Measurements from ENCODE around the gene RGS16.

The RGS16 gene

DNA sequence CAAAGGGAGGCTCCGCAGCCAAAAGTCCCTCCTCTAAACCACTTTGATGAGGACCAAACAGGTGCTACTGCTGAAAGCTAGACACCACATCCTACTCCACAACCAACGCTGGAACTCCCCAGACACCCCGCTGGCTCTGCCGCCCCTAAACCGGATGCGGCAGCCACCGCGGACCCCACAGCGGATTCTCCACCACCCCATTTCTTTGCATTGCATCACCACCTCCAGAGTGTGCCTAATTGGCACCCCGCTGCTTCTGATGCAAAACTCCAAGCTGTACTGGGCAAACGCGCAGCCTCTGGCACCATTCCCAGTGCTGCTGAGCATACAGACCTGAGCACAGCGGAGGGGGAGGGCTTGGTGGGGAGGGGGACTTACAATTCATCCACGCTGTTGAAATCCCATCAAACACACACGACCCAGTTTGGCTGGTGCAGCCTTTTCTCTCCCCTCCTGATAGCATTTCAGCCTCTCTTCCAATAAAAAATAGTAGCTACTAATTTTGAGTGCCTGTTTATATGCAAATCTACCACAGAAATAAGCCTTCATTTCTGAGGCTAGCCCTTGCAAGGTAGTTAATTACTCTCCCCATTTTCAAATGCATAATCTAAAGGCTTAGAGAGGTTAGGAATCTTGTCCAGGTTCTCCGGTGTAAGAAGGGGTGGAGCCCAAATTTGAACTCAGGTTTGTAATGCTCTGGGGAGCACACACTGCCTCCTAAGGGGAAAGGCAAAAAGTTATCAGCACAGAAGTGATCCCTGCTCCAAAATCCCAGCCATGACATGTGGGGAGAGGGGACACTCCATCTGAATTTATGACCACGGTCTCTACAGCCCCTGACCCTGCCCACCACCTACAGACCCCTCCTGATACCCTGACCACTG is 12.2 kb upstream of the RGS16 start:
- DNase-seq (ENCODE audit: insufficient read length, low spot score): no peak
- TF ChIP-seq, protein P1, sequence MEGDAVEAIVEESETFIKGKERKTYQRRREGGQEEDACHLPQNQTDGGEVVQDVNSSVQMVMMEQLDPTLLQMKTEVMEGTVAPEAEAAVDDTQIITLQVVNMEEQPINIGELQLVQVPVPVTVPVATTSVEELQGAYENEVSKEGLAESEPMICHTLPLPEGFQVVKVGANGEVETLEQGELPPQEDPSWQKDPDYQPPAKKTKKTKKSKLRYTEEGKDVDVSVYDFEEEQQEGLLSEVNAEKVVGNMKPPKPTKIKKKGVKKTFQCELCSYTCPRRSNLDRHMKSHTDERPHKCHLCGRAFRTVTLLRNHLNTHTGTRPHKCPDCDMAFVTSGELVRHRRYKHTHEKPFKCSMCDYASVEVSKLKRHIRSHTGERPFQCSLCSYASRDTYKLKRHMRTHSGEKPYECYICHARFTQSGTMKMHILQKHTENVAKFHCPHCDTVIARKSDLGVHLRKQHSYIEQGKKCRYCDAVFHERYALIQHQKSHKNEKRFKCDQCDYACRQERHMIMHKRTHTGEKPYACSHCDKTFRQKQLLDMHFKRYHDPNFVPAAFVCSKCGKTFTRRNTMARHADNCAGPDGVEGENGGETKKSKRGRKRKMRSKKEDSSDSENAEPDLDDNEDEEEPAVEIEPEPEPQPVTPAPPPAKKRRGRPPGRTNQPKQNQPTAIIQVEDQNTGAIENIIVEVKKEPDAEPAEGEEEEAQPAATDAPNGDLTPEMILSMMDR (IDR thresholded peaks at IDR 0.05; ENCODE audit: insufficient read depth, missing control alignments): no peak
- no peak for FAIRE-seq

DNA sequence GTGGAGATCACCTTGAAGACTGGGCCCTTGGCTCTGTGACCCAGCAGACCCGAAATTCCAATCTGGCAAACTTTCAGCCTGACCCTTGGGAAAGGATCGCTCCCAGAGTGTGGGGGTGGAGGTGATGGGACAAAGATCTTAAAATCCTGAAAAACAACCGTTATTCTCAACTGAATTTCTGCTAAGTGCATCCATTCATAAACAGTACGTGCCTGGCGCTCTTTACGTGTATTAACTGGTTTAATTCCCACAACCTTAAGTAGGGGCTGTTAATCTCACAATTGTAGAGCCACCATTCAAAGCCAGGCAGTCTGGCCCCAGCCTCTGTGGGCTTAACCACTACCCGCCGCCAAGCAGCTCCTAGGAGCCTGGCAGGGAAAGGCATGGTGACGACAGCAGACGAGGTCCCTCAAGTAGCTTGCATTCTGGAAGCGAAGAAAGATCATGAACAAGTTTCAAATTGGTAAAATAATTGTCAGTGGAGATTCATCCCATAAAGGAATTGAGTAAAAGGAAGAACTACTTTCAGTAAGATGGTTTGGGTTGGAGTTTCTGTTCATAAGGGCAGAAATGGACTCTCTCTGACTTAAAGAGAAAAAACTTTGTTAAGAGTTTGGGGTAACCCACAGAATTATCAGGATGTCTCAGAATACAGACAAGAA is 11.4 kb upstream of the RGS16 start:
- peak; percentile 82 for DNase-seq (ENCODE audit: insufficient read length, low spot score)
- TF ChIP-seq, protein P1 (IDR thresholded peaks at IDR 0.05; ENCODE audit: insufficient read depth, missing control alignments): no peak
- FAIRE-seq: peak; percentile 73

DNA sequence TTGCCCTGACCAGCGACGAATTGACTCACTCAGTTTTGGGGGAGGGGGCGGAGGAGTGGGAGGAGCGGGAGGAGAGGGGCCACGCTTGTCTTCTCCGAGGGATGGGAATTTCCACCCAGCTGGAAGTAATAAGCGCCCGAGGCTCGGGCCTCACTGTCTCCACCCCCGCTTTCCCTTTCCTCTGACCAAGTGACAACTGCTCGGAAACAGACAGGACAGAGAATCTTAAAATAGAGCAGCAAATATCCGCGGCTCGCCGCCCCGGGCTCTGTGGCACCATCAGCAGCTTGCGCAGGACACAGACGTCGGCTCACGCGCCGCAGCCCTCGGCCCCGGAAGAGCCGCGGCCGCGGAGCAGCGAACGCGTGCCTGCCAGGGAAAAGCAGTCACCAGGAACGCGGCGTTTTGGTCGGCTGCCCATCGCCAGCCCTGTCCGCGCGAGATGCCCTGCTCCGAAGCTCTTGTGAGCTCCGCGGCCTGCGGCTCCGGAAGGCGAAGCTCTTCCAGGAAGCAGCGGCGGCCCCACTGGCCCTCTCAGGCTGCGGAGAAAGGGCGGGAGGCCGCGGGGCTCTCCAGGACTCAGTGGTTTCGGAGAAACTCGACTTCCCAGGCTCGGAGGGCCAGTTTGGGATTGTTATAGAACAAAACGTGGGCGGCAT is 10.7 kb upstream of the RGS16 start:
- no peak for FAIRE-seq

DNA sequence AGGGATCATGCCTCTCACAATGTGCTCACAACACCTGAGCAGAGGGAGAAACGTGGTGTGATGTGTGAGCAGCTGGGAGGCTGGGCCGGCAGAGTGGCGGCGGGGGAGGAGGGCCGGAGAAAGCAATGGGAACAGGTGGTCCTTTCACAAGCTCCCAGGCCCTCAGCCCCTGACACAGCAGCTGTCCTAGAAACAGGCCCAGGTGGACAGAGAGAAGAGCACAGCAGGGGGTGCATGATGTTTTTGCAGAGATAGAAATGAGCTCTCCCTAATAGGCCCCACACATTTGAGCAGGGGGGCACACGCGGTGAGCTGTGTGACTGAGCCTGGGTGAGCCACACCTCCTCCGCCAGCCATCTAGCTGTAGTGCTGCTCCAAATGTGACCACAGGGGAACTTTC is 7.6 kb upstream of the RGS16 start:
- DNase-seq (ENCODE audit: insufficient read length, low spot score) (no peak), FAIRE-seq (no peak)
- TF ChIP-seq, protein P1 (IDR thresholded peaks at IDR 0.05; ENCODE audit: insufficient read depth, missing control alignments): no peak

More for the DNA sequence above, 10.7 kb upstream of the RGS16 start:
- no peak for DNase-seq (ENCODE audit: insufficient read length, low spot score)
- TF ChIP-seq, protein P1 (IDR thresholded peaks at IDR 0.05; ENCODE audit: insufficient read depth, missing control alignments): no peak

DNA sequence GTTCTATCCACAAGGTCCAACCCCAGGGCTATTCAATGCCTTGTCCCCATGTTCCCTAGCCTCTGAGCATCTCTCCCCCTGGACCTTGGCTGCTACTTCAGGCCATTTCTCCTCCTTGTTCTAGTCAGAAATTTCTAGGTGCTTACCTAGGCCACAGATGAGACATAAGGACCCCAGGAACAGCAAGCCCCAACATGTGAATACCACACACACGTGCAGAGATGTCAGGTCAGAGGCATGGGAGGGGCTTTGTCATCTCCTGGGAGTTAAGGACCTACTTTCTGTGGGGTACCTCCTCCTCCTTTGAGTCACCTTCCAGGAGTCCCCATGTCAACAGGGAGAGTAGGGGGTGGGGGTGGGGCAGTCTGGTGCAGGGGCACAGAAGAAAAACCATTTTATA is 7.1 kb upstream of the RGS16 start:
- TF ChIP-seq, protein P1 (IDR thresholded peaks at IDR 0.05; ENCODE audit: insufficient read depth, missing control alignments): no peak
- DNase-seq (ENCODE audit: insufficient read length, low spot score) (no peak), FAIRE-seq (no peak)

DNA sequence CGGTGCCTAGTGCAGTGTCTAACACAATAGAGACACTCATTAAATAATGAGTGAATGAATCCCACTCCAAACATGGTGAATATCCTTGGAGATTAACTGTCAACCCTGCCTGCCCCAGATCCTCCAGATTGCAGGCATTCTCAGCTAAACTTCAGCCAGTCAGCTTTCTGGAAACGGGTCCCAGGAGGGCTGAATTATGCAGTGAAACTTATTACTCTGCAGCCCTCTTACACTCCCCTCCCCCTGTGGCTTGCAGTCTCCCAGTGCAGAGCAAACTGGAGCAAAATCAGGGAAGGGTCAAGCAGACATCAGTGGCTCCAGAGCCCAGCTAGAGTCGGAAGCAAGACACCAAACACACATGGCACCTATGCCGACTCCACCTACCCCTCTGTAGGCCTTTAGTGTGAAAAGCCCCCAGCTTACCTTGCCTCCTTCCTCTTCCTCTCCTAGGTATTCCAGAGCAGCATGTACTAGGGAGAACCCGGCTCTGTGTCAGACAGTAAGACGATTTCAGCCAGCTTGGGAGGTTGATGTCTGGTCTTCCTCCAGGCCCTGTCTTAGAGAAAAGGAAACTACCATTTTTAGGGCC is 6.5 kb upstream of the RGS16 start:
- FAIRE-seq (peak; percentile 29), DNase-seq (ENCODE audit: insufficient read length, low spot score) (no peak)
- TF ChIP-seq, protein P1 (IDR thresholded peaks at IDR 0.05; ENCODE audit: insufficient read depth, missing control alignments): no peak
